ENCODE data around the gene KIF6. TPM values are rescaled to one million over a fixed set of nuclear protein-coding genes. Genes with fewer than 3 reads are reported as not detected.

Gene KIF6
- polyA plus RNA-seq, 2 of the 4 experiments (the other 2 are of a cell fraction), result 0.05 to 0.39 TPM

GRCh38 chr6:39400026-39400425 lies 325.2 kb downstream of the KIF6 start:
- CTCF ChIA-PET, result interaction anchor here (0.6 kb wide), 1 partner anchor 463 kb away, joined by 4 read pairs; no protein-coding TSS in a partner anchor
- no peak for DNase-seq (ENCODE audit: low read depth in 1 of 2, low spot score in 1 of 2)
- Histone ChIP-seq H3K9me3 (no peaks in the 10 kb centered on the region), H3K4me2 (no peak overlapping the region), H3K4me3 (no peak overlapping the region), H3K27ac (no peak overlapping the region), H3K4me1 (no peaks in the 10 kb centered on the region)
- no peak for ATAC-seq
- FAIRE-seq, result no peak
- no peak for TF ChIP-seq CTCF (IDR thresholded peaks at IDR 0.05)
- TF ChIP-seq BCL3 (IDR thresholded peaks at IDR 0.05), result no peak
- no peak for TF ChIP-seq FOSL2 (IDR thresholded peaks at IDR 0.05)
- TF ChIP-seq FOSL2 (CRISPR knock-in tag; IDR thresholded peaks at IDR 0.05), result no peak
- TF ChIP-seq ZSCAN20 (CRISPR knock-in tag; IDR thresholded peaks at IDR 0.05), result no peak
- TF ChIP-seq GATA3 (IDR thresholded peaks at IDR 0.05; ENCODE audit: borderline replicate concordance), result no peak
- TF ChIP-seq EHF (CRISPR knock-in tag; IDR thresholded peaks at IDR 0.05), result no peak
- TF ChIP-seq CBX2 (IDR thresholded peaks at IDR 0.05; ENCODE audit: borderline replicate concordance, low read depth), result no peak
- TF ChIP-seq HOXB5 (CRISPR knock-in tag; IDR thresholded peaks at IDR 0.05), result no peak
- TF ChIP-seq MAFK (IDR thresholded peaks at IDR 0.05; ENCODE audit: partially characterized antibody), result no peak
- no peak for TF ChIP-seq FOXS1 (CRISPR knock-in tag; IDR thresholded peaks at IDR 0.05)
- no peak for TF ChIP-seq NFE2L2 (conservative IDR thresholded peaks at IDR 0.05; ENCODE audit: low read length)
- 35% methylated on average over 3 of the region's 3 CpGs for WGBS (ENCODE audit: missing lambda C conversion rate)
- POLR2A ChIA-PET, result interaction anchor here (0.6 kb wide), 1 partner anchor 11 kb away, joined by 3 read pairs; no protein-coding TSS in a partner anchor

GRCh38 chr6:39396854-39397253 lies 328.4 kb downstream of the KIF6 start:
- DNase-seq (ENCODE audit: low read depth in 1 of 2, low spot score in 1 of 2), result no peak
- no peak for TF ChIP-seq CBX2 (IDR thresholded peaks at IDR 0.05; ENCODE audit: borderline replicate concordance, low read depth)
- TF ChIP-seq RFX5 (IDR thresholded peaks at IDR 0.05), result no peak
- TF ChIP-seq KDM5A (IDR thresholded peaks at IDR 0.05), result no peak
- Histone ChIP-seq H3K4me2 (no peak overlapping the region), H3K27ac (no peak overlapping the region), H3K4me1 (no peaks in the 10 kb centered on the region), H3K4me3 (no peak overlapping the region), H3K9me3 (no peaks in the 10 kb centered on the region)
- no peak for ATAC-seq
- ChIA-PET CTCF (no interaction called here), POLR2A (no interaction called here)
- no peak for FAIRE-seq
- 27% methylated on average over 5 of the region's 5 CpGs for WGBS (ENCODE audit: missing lambda C conversion rate)

- WGBS (ENCODE audit: missing lambda C conversion rate), result 65% methylated on average over 5 of the region's 5 CpGs
- no peak for DNase-seq (ENCODE audit: low read depth in 1 of 2, low spot score in 1 of 2)
- TF ChIP-seq CBX8 (IDR thresholded peaks at IDR 0.05) (no peak), CBX2 (IDR thresholded peaks at IDR 0.05; ENCODE audit: borderline replicate concordance, low read depth) (no peak), CTCF (IDR thresholded peaks at IDR 0.05) (no peak), BHLHE40 (IDR thresholded peaks at IDR 0.05; ENCODE audit: low read depth, low read length) (no peak), KDM1A (IDR thresholded peaks at IDR 0.05; ENCODE audit: low read depth) (no peak), CEBPB (IDR thresholded peaks at IDR 0.05) (no peak), NR3C1 (IDR thresholded peaks at IDR 0.05) (no peak), HOXA7 (CRISPR knock-in tag; IDR thresholded peaks at IDR 0.05) (no peak), ELK1 (IDR thresholded peaks at IDR 0.05; ENCODE audit: low read depth, low read length) (no peak), ZNF302 (CRISPR knock-in tag; IDR thresholded peaks at IDR 0.05) (no peak), NPAS2 (CRISPR knock-in tag; IDR thresholded peaks at IDR 0.05; ENCODE audit: borderline replicate concordance) (no peak), ESRRA (IDR thresholded peaks at IDR 0.05; ENCODE audit: borderline replicate concordance, low read length) (no peak)
- POLR2A ChIA-PET, result no interaction called here
- Histone ChIP-seq H3K4me3 (no peak overlapping the region), H3K4me1 (no peaks in the 10 kb centered on the region), H3K9me3 (no peaks in the 10 kb centered on the region), H3K27ac (no peak overlapping the region), H3K4me2 (no peak overlapping the region)
- no peak for ATAC-seq
- FAIRE-seq, result no peak
- CTCF ChIA-PET, result no interaction called here
Observed at GRCh38 chr6:39393075-39393474, 332.1 kb downstream of the KIF6 start.

Measured in A549 (cell line).